H1 (cell line): ENCODE results near the gene RAPGEF1. TPM values are rescaled to one million over a fixed set of nuclear protein-coding genes. Genes with fewer than 3 reads are reported as not detected.

Experiments
- CTCF ChIA-PET: fragments of 300-600 bp; sonication (Branson Sonifier 250); formaldehyde crosslinking; loops from one replicate; lab custom pipeline; 2021; ENCODE audit not compliant: partially characterized antibody; lab: Charles Lee
- POLR2A ChIA-PET: fragments of 300-600 bp; sonication (Branson Sonifier 250); formaldehyde crosslinking; loops from one replicate; lab custom pipeline; 2021; ENCODE audit warnings: inconsistent platforms; ENCODE audit not compliant: partially characterized antibody; lab: Charles Lee
- DNase-seq, 2 experiments: peaks; one replicate each; pipeline versions ENCODE4 v3.0.0 to v3.0.0-alpha.2; 2010 to 2022; ENCODE audit warnings: low spot score in 2 of 2, low read depth in 1 of 2, mixed read lengths in 1 of 2
- FAIRE-seq: peaks from 2 replicates; lab custom pipeline; 2011; peaks lifted over from hg19 to GRCh38; lab: Jason Lieb, UNC
- H2AFZ ChIP-seq: 2 replicates; pipeline ENCODE4 v1.8.1; 2012; ENCODE audit warnings: low read length, inconsistent platforms
- H2AK5ac ChIP-seq: 2 replicates; pipeline ENCODE4 v1.6.1; 2013; ENCODE audit warnings: low read depth, low read length
- H2BK120ac ChIP-seq: replicated peaks from 2 replicates; pipeline ENCODE3; 2013; ENCODE audit warnings: low read depth, low read length, inconsistent platforms
- H2BK12ac ChIP-seq: 2 replicates; pipeline ENCODE4 v1.6.1; 2013; ENCODE audit warnings: low read depth, low read length
- H2BK15ac ChIP-seq: 2 replicates; pipeline ENCODE4 v1.6.1; 2013; ENCODE audit warnings: low read length
- H2BK20ac ChIP-seq: 2 replicates; pipeline ENCODE4 v1.6.1; 2013; ENCODE audit warnings: low read length
- H2BK5ac ChIP-seq: 2 replicates; pipeline ENCODE4 v1.6.1; 2013; ENCODE audit warnings: low read depth, low read length
- H3K14ac ChIP-seq: 2 replicates; pipeline ENCODE4 v1.6.1; 2013; ENCODE audit warnings: inconsistent platforms; ENCODE audit not compliant: insufficient read length
- H3K18ac ChIP-seq: 2 replicates; pipeline ENCODE4 v1.6.1; 2013; ENCODE audit warnings: low read length; ENCODE audit errors: extremely low read depth
- H3K23ac ChIP-seq: 2 replicates; pipeline ENCODE4 v1.6.1; 2013; ENCODE audit warnings: inconsistent platforms; ENCODE audit not compliant: insufficient read length
- H3K23me2 ChIP-seq: 2 replicates; pipeline ENCODE4 v1.6.1; 2013; ENCODE audit warnings: low read depth, low read length
- H3K27ac ChIP-seq: 2 replicates; pipeline ENCODE4 v1.6.1; 2011; ENCODE audit warnings: low read depth, low read length, inconsistent platforms
- H3K27me3 ChIP-seq, 4 experiments: replicated peaks in 1 of 4; 1 replicate in 1 of 4; 2 replicates in 3 of 4; pipeline versions ENCODE4 v1.6.1 to v1.8.1; 2011 to 2013; ENCODE audit warnings: low read length in 3 of 4, mild to moderate bottlenecking in 3 of 4, inconsistent platforms in 2 of 4, mixed read lengths in 2 of 4, moderate library complexity in 1 of 4; ENCODE audit not compliant: control insufficient read depth in 3 of 4, insufficient read depth in 3 of 4; ENCODE audit errors: extremely low read depth in 1 of 4
- H3K36me3 ChIP-seq, 4 experiments: 2 replicates each; pipeline versions ENCODE4 v1.6.1 to v1.8.1; 2011 to 2013; ENCODE audit warnings: mild to moderate bottlenecking in 4 of 4, low read length in 3 of 4, moderate library complexity in 2 of 4, control low read depth in 1 of 4, inconsistent platforms in 1 of 4; ENCODE audit not compliant: insufficient read depth in 4 of 4, control insufficient read depth in 2 of 4
- H3K4ac ChIP-seq: replicated peaks from 2 replicates; pipeline ENCODE3; 2013; ENCODE audit warnings: low read length, low read depth, mixed read lengths, inconsistent platforms; ENCODE audit not compliant: insufficient read length
- H3K4me1 ChIP-seq, 4 experiments: replicated peaks in 1 of 4; 1 replicate in 1 of 4; 2 replicates in 3 of 4; pipeline versions ENCODE4 v1.6.1 to v1.8.1; 2011 to 2013; ENCODE audit warnings: low read length in 3 of 4, inconsistent platforms in 2 of 4, mixed read lengths in 1 of 4; ENCODE audit not compliant: insufficient read depth in 4 of 4, control insufficient read depth in 3 of 4
- H3K4me2 ChIP-seq, 2 experiments: 2 replicates each; pipeline versions ENCODE4 v1.6.1 to v1.8.1; 2011 to 2013; ENCODE audit warnings: low read depth in 2 of 2, low read length in 2 of 2, control low read depth in 1 of 2, inconsistent platforms in 1 of 2, mild to moderate bottlenecking in 1 of 2; ENCODE audit not compliant: insufficient read depth in 1 of 2
- H3K4me3 ChIP-seq, 4 experiments: fragments of 200-600, 300-600 bp in 1 of 4; sonication (generic), shearing (Covaris generic), sonication (Bioruptor Twin) in 1 of 4; 2 replicates each; pipeline versions ENCODE4 v1.5.1 to v1.8.1; 2011 to 2016; ENCODE audit warnings: low read length in 4 of 4, low read depth in 3 of 4, control low read depth in 2 of 4, inconsistent platforms in 2 of 4, mild to moderate bottlenecking in 2 of 4, mixed read lengths in 1 of 4, moderate library complexity in 1 of 4; ENCODE audit not compliant: insufficient read depth in 2 of 4; ENCODE audit errors: extremely low read depth in 1 of 4
- H3K56ac ChIP-seq: replicated peaks from 2 replicates; pipeline ENCODE3; 2013; ENCODE audit warnings: low read depth, mild to moderate bottlenecking, mixed read lengths, low read length, inconsistent platforms; ENCODE audit not compliant: insufficient read length
- H3K79me1 ChIP-seq: 2 replicates; pipeline ENCODE4 v1.6.1; 2013; ENCODE audit warnings: low read depth, low read length, control low read depth
- H3K79me2 ChIP-seq, 2 experiments: 2 replicates each; pipeline versions ENCODE4 v1.6.1 to v1.8.1; 2012 to 2013; ENCODE audit warnings: low read length in 2 of 2, mild to moderate bottlenecking in 2 of 2, inconsistent platforms in 1 of 2; ENCODE audit not compliant: insufficient read depth in 2 of 2, control insufficient read depth in 1 of 2
- H3K9ac ChIP-seq, 4 experiments: replicated peaks in 1 of 4; 1 replicate in 1 of 4; 2 replicates in 3 of 4; pipeline versions ENCODE4 v1.6.1 to v1.8.1; 2011 to 2013; ENCODE audit warnings: low read depth in 3 of 4, low read length in 3 of 4, control low read depth in 2 of 4, mild to moderate bottlenecking in 2 of 4, moderate library complexity in 2 of 4, inconsistent platforms in 1 of 4; ENCODE audit errors: extremely low read depth in 1 of 4
- H3K9me3 ChIP-seq, 2 experiments: 2 replicates each; pipeline versions ENCODE4 v1.6.1 to v1.8.1; 2012 to 2013; ENCODE audit warnings: mild to moderate bottlenecking in 2 of 2, moderate library complexity in 2 of 2, control low read depth in 1 of 2, inconsistent platforms in 1 of 2, low read depth in 1 of 2, low read length in 1 of 2, mixed read lengths in 1 of 2; ENCODE audit not compliant: insufficient read depth in 2 of 2
- H4K20me1 ChIP-seq, 2 experiments: replicated peaks in 1 of 2; 2 replicates each; pipeline versions ENCODE3 to v1.8.1; 2011 to 2013; ENCODE audit warnings: inconsistent platforms in 2 of 2, low read length in 2 of 2, mild to moderate bottlenecking in 1 of 2; ENCODE audit not compliant: insufficient read depth in 2 of 2, control insufficient read depth in 1 of 2
- H4K5ac ChIP-seq: 2 replicates; pipeline ENCODE4 v1.6.1; 2013; ENCODE audit warnings: low read length, low read depth, mixed read lengths, inconsistent platforms; ENCODE audit not compliant: insufficient read length
- H4K8ac ChIP-seq: 2 replicates; pipeline ENCODE4 v1.8.0; 2013; ENCODE audit warnings: mild to moderate bottlenecking, moderate library complexity, low read length, inconsistent platforms; ENCODE audit not compliant: insufficient read depth; ENCODE audit errors: extremely low read depth
- H4K91ac ChIP-seq: replicated peaks from 2 replicates; pipeline ENCODE3; 2013; ENCODE audit warnings: low read length, mixed read lengths, inconsistent platforms; ENCODE audit not compliant: insufficient read length
- BACH1 ChIP-seq: IDR thresholded peaks from 2 replicates; pipeline ENCODE4 v1.6.1; 2012; ENCODE audit warnings: low read length, improper control_type of control experiment
- HDAC6 ChIP-seq: IDR thresholded peaks from one replicate; pipeline ENCODE4 v1.7.1; 2012; ENCODE audit warnings: low read depth, mild to moderate bottlenecking, inconsistent platforms, low read length, moderate library complexity
- KDM1A ChIP-seq: fragments of 200-600, 300-600 bp; sonication (generic); IDR thresholded peaks from 2 replicates; pipeline ENCODE4 v1.7.1; 2016; ENCODE audit warnings: mild to moderate bottlenecking, low read length, borderline replicate concordance
- KDM4A ChIP-seq: IDR thresholded peaks from one replicate; pipeline ENCODE4 v1.7.1; 2012; ENCODE audit warnings: low read depth, mild to moderate bottlenecking, moderate library complexity, low read length, inconsistent platforms; ENCODE audit not compliant: severe bottlenecking
- MAX ChIP-seq: IDR thresholded peaks from 2 replicates; pipeline ENCODE4 v1.6.1; 2012; ENCODE audit warnings: inconsistent platforms
- RAD21 ChIP-seq, 2 experiments: IDR thresholded peaks in 1 of 2; conservative IDR thresholded peaks in 1 of 2; 2 replicates each; pipeline ENCODE4 v1.6.1; 2011; ENCODE audit warnings: low read depth in 2 of 2, low read length in 2 of 2, improper control_type of control experiment in 1 of 2, inconsistent platforms in 1 of 2, mild to moderate bottlenecking in 1 of 2, moderate library complexity in 1 of 2
- SAP30 ChIP-seq: fragments of 300-600 bp; sonication (generic); IDR thresholded peaks from 2 replicates; pipeline ENCODE4 v1.7.1; 2012; ENCODE audit warnings: low read length, moderate library complexity, mild to moderate bottlenecking, inconsistent platforms; ENCODE audit not compliant: insufficient read depth, insufficient replicate concordance
- TCF12 ChIP-seq: IDR thresholded peaks from 2 replicates; pipeline ENCODE4 v1.6.1; 2011; ENCODE audit warnings: low read depth, mild to moderate bottlenecking, low read length
- WGBS, 2 experiments: shearing (Covaris generic) in 1 of 2; methylation state at CpG; one replicate each; pipeline versions ENCODE4 v1.1.6 to v1.1.7; 2013 to 2015; ENCODE audit warnings: low lambda C conversion rate in 2 of 2, mixed read lengths in 2 of 2, inconsistent platforms in 1 of 2, low coverage in 1 of 2, missing lambda C conversion rate in 1 of 2; ENCODE audit not compliant: insufficient replicate concordance in 2 of 2, insufficient coverage in 1 of 2, insufficient read length in 1 of 2; ENCODE audit errors: extremely low coverage in 1 of 2, missing lambda C conversion rate in 1 of 2; 5-methylcytosine and 5-hydroxymethylcytosine counted together
- polyA plus RNA-seq, 7 experiments: library from polyadenylated mRNA; depleted of rRNA in 3 of 7; stranded (reverse) in 5 of 7; unstranded in 2 of 7; fragments of >200 nt in 5 of 7; fragments of 200-250 nt in 2 of 7; gene quantifications; 1 replicate in 5 of 7; 2 replicates in 1 of 7; 4 replicates in 1 of 7; pipeline versions ENCODE4 v1.2.1 to v1.2.3, GENCODE V29; 2011 to 2013; ENCODE audit warnings: missing spikeins in 2 of 7, mixed read lengths in 2 of 7
- total RNA-seq: library from RNA; stranded (reverse); fragmentation: NEBNext Ultra II Directional; extraction: Animal tissue kit (Norgen Biotek cat#: 25700); gene quantifications from 2 replicates; pipeline ENCODE4 v1.2.1, GENCODE V29; 2021

Gene RAPGEF1
- total and polyA plus RNA-seq, 2 of the 8 experiments (the other 6 are each of a cell fraction or from before 2014, with no cell fraction given), result 29.7 to 78.9 TPM

GRCh38 chr9:131728546-131728910, 11.3 kb downstream of the RAPGEF1 start:
- no peaks in the 10 kb centered on the region for H3K36me3 ChIP-seq
- H4K20me1 ChIP-seq, result peaks cover 3 to 22% of the 10 kb centered on the region in 2 experiments
- no peak overlapping the region for H2AFZ ChIP-seq
- no peaks in the 10 kb centered on the region for H3K23me2 ChIP-seq
- no peak overlapping the region for H3K4me2 ChIP-seq
- no peak overlapping the region for H4K91ac ChIP-seq
- no peak overlapping the region for H4K8ac ChIP-seq
- H3K27ac ChIP-seq, result no peak overlapping the region
- H3K9me3 ChIP-seq, result no peaks in the 10 kb centered on the region
- no peaks in the 10 kb centered on the region for H3K27me3 ChIP-seq
- H3K18ac ChIP-seq, result no peak overlapping the region
- H2BK15ac ChIP-seq, result no peak overlapping the region
- H2BK20ac ChIP-seq, result no peak overlapping the region
- no peak overlapping the region for H2BK120ac ChIP-seq
- H3K79me1 ChIP-seq, result peaks cover 10% of the 10 kb centered on the region; the same call in 1 of the 2 replicates
- H4K5ac ChIP-seq, result no peak overlapping the region
- H2AK5ac ChIP-seq, result no peak overlapping the region
- no peak overlapping the region for H3K4me3 ChIP-seq
- 0 out of 2 replicates have a peak overlapping the region, but pooled peaks have one; percentile 60 for H2BK5ac ChIP-seq
- DNase-seq (no peak), FAIRE-seq (no peak)
- H3K4ac ChIP-seq, result no peak overlapping the region
- TF ChIP-seq RAD21 (IDR thresholded peaks at IDR 0.05 in 1 of 2, conservative IDR thresholded peaks at IDR 0.05 in 1 of 2; ENCODE audit: low read depth in 2 of 2, low read length in 2 of 2), result no peak
- TF ChIP-seq SAP30, result no peak
- TF ChIP-seq TCF12, result no peak
- TF ChIP-seq KDM4A, result no peak
- no peak for TF ChIP-seq BACH1
- TF ChIP-seq KDM1A, result no peak
- TF ChIP-seq HDAC6, result no peak
- TF ChIP-seq MAX, result no peak
- ChIA-PET POLR2A (interaction anchor here (0.7 to 1.7 kb wide), 3 partner anchors 10 to 46 kb away, joined by 3 to 5 read pairs (median 3); no protein-coding TSS in a partner anchor), CTCF (interaction anchor here (1.2 to 1.7 kb wide), 4 partner anchors 12 to 130 kb away, joined by 3 to 4 read pairs (median 3); no protein-coding TSS in a partner anchor)
- no peak overlapping the region for H3K23ac ChIP-seq
- no peak overlapping the region for H2BK12ac ChIP-seq
- H3K79me2 ChIP-seq, result peaks cover 0 to 86% of the 10 kb centered on the region in 2 experiments; a peak in 2 of 4 replicates
- no peak overlapping the region for H3K14ac ChIP-seq
- peaks cover 0 to 16% (median 4%) of the 10 kb centered on the region in 4 experiments; a peak in 6 of 7 replicates for H3K4me1 ChIP-seq
- no peak overlapping the region for H3K56ac ChIP-seq
- no peak overlapping the region for H3K9ac ChIP-seq
- WGBS, 2 experiments, result 86% methylated on average over 4 of the region's 4 CpGs; no CpG with 5 or more reads in 1 of the 2 experiments
